Stimulated activated CD4-positive, alpha-beta T cell treated with anti-CD3 and anti-CD28 coated beads, Interleukin-1b, Interleukin-23, amount 100 ng/mL, for 4 hours (primary cell): ENCODE measurements around the gene UGT2B10.

Experiments
- DNase-seq, 2 donors: peaks; one replicate each; pipeline ENCODE4 v3.0.0-alpha.2; 2020; ENCODE audit warnings: low read depth in 2 of 2

UGT2B10 gene

GRCh38 chr4:68871809-68872642 lies 56.2 kb downstream of the UGT2B10 start:
- no peak for DNase-seq

GRCh38 chr4:68872643-68873502 lies 57.1 kb downstream of the UGT2B10 start:
- no peak for DNase-seq

GRCh38 chr4:68874507-68874906 lies 58.7 kb downstream of the UGT2B10 start:
- no peak for DNase-seq

- DNase-seq: no peak
Measured at GRCh38 chr4:68877555-68877954, 61.8 kb downstream of the UGT2B10 start.

GRCh38 chr4:68878048-68878447 lies 62.3 kb downstream of the UGT2B10 start:
- no peak for DNase-seq
